ENCODE data around the gene SLC15A5.

SLC15A5 gene

DNA sequence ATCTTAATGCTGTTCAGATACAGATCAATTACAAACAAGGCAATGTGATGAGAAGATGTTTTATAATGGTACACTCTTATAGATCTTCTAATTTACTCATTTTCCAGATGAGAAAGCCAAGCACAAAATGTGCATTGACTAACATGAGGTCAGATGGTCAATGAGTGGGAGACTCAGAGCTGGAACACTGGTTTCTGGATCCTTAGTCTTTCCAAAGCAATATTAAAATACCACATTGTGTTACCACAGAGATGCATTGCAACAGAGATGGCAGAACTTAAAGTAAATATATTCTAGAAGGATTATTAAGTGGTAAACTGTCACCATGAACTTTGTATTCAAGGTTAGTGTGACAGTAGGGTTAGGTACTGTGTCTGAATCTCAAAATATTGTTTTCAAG lies 113.6 kb downstream of the SLC15A5 start:
- no peak for TF ChIP-seq ZNF8 (CRISPR knock-in tag; IDR thresholded peaks at IDR 0.05)
- no peak for TF ChIP-seq ZFP3 (CRISPR knock-in tag; IDR thresholded peaks at IDR 0.05)
- TF ChIP-seq BACH2 (CRISPR knock-in tag; IDR thresholded peaks at IDR 0.05; ENCODE audit: borderline replicate concordance), result no peak
- no peak for TF ChIP-seq ZC3H10 (CRISPR knock-in tag; IDR thresholded peaks at IDR 0.05)
- ATAC-seq, result no peak

DNA sequence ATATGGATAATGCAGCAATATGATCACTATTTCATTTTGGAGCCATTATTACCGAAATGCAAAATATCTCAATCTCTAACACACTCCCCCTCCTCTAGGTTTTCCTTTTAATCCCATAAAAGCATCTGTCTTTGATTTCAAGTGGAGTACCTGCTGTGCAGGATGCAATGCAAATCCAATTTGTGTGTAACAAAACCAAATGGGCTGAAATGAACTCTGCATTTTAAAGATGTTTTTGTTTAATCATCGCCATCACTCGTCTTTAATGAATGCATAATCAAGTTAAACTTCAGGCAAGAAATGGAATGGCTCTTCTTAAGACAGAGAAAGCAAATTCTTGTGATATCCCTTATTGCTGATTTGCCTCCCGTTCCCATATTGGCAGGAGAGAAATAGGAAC lies 114.3 kb downstream of the SLC15A5 start:
- no peak for ATAC-seq
- TF ChIP-seq TOX (CRISPR knock-in tag; IDR thresholded peaks at IDR 0.05; ENCODE audit: borderline replicate concordance) (no peak), CSDC2 (CRISPR knock-in tag; IDR thresholded peaks at IDR 0.05) (no peak), ZC3H10 (CRISPR knock-in tag; IDR thresholded peaks at IDR 0.05) (no peak), ISL1 (CRISPR knock-in tag; IDR thresholded peaks at IDR 0.05) (no peak), ZNF70 (CRISPR knock-in tag; IDR thresholded peaks at IDR 0.05) (no peak), ZFP3 (CRISPR knock-in tag; IDR thresholded peaks at IDR 0.05) (no peak), GLIS3 (CRISPR knock-in tag; IDR thresholded peaks at IDR 0.05) (no peak), RARB (CRISPR knock-in tag; IDR thresholded peaks at IDR 0.05) (no peak), BACH2 (CRISPR knock-in tag; IDR thresholded peaks at IDR 0.05; ENCODE audit: borderline replicate concordance) (no peak), PPARA (CRISPR knock-in tag; IDR thresholded peaks at IDR 0.05; ENCODE audit: borderline replicate concordance) (no peak)
- TF ChIP-seq, protein P1, sequence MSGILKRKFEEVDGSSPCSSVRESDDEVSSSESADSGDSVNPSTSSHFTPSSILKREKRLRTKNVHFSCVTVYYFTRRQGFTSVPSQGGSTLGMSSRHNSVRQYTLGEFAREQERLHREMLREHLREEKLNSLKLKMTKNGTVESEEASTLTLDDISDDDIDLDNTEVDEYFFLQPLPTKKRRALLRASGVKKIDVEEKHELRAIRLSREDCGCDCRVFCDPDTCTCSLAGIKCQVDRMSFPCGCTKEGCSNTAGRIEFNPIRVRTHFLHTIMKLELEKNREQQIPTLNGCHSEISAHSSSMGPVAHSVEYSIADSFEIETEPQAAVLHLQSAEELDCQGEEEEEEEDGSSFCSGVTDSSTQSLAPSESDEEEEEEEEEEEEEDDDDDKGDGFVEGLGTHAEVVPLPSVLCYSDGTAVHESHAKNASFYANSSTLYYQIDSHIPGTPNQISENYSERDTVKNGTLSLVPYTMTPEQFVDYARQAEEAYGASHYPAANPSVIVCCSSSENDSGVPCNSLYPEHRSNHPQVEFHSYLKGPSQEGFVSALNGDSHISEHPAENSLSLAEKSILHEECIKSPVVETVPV (CRISPR knock-in tag; IDR thresholded peaks at IDR 0.05), result no peak
- TF ChIP-seq, protein P2, sequence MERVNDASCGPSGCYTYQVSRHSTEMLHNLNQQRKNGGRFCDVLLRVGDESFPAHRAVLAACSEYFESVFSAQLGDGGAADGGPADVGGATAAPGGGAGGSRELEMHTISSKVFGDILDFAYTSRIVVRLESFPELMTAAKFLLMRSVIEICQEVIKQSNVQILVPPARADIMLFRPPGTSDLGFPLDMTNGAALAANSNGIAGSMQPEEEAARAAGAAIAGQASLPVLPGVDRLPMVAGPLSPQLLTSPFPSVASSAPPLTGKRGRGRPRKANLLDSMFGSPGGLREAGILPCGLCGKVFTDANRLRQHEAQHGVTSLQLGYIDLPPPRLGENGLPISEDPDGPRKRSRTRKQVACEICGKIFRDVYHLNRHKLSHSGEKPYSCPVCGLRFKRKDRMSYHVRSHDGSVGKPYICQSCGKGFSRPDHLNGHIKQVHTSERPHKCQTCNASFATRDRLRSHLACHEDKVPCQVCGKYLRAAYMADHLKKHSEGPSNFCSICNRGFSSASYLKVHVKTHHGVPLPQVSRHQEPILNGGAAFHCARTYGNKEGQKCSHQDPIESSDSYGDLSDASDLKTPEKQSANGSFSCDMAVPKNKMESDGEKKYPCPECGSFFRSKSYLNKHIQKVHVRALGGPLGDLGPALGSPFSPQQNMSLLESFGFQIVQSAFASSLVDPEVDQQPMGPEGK (CRISPR knock-in tag; IDR thresholded peaks at IDR 0.05; ENCODE audit: borderline replicate concordance), result no peak
- TF ChIP-seq, protein P3, sequence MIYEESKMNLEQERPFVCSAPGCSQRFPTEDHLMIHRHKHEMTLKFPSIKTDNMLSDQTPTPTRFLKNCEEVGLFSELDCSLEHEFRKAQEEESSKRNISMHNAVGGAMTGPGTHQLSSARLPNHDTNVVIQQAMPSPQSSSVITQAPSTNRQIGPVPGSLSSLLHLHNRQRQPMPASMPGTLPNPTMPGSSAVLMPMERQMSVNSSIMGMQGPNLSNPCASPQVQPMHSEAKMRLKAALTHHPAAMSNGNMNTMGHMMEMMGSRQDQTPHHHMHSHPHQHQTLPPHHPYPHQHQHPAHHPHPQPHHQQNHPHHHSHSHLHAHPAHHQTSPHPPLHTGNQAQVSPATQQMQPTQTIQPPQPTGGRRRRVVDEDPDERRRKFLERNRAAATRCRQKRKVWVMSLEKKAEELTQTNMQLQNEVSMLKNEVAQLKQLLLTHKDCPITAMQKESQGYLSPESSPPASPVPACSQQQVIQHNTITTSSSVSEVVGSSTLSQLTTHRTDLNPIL (CRISPR knock-in tag; IDR thresholded peaks at IDR 0.05; ENCODE audit: low read depth), result no peak

DNA sequence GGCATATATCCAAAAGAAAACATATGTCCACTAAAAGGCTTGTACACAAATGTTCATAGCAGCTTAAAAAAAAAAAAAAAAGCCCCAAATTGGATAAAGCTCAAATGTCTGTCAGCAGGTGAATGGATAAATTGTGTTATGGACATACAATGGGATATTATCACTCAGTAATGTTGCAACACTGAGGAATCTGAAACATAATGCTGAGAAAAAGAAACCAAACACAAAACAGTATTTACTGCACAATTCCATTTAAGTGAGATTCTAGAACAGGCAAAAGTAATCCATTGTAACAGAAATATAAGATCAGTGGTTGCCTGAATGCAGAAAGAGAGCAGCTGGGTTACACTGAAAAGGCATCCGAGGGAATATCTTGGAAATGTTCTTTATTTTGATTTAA lies 117.9 kb downstream of the SLC15A5 start:
- no peak for TF ChIP-seq RARB (CRISPR knock-in tag; IDR thresholded peaks at IDR 0.05)
- TF ChIP-seq, protein P3 (CRISPR knock-in tag; IDR thresholded peaks at IDR 0.05; ENCODE audit: low read depth), result no peak
- no peak for TF ChIP-seq GLIS3 (CRISPR knock-in tag; IDR thresholded peaks at IDR 0.05)
- no peak for TF ChIP-seq TCF4 (CRISPR knock-in tag; IDR thresholded peaks at IDR 0.05; ENCODE audit: borderline replicate concordance)
- no peak for TF ChIP-seq ARNTL (CRISPR knock-in tag; IDR thresholded peaks at IDR 0.05; ENCODE audit: borderline replicate concordance, low read depth)
- ATAC-seq, result no peak

DNA sequence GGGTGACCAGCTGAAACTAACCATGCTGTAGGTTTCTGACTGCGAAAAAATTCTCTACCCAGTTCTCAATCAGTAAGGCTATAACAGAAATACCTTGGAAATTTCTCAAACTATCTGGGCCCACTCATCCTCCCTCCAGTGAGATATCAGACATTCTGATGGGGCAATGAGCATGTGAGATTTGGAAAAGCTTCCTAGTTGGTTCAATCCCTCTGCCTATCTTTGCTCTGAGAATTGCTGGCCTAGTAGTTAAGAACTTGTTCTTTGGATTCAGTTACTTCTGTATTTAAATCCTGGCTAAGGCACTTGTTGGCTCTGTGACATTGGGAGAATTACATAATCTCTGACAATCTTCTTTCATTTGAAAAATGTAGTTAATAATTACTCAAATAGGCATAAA lies 119.4 kb downstream of the SLC15A5 start:
- ATAC-seq, result no peak
- TF ChIP-seq, protein P4, sequence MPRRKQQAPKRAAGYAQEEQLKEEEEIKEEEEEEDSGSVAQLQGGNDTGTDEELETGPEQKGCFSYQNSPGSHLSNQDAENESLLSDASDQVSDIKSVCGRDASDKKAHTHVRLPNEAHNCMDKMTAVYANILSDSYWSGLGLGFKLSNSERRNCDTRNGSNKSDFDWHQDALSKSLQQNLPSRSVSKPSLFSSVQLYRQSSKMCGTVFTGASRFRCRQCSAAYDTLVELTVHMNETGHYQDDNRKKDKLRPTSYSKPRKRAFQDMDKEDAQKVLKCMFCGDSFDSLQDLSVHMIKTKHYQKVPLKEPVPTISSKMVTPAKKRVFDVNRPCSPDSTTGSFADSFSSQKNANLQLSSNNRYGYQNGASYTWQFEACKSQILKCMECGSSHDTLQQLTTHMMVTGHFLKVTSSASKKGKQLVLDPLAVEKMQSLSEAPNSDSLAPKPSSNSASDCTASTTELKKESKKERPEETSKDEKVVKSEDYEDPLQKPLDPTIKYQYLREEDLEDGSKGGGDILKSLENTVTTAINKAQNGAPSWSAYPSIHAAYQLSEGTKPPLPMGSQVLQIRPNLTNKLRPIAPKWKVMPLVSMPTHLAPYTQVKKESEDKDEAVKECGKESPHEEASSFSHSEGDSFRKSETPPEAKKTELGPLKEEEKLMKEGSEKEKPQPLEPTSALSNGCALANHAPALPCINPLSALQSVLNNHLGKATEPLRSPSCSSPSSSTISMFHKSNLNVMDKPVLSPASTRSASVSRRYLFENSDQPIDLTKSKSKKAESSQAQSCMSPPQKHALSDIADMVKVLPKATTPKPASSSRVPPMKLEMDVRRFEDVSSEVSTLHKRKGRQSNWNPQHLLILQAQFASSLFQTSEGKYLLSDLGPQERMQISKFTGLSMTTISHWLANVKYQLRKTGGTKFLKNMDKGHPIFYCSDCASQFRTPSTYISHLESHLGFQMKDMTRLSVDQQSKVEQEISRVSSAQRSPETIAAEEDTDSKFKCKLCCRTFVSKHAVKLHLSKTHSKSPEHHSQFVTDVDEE (CRISPR knock-in tag; IDR thresholded peaks at IDR 0.05), result no peak
- TF ChIP-seq PPARA (CRISPR knock-in tag; IDR thresholded peaks at IDR 0.05; ENCODE audit: borderline replicate concordance) (no peak), SNAI2 (CRISPR knock-in tag; IDR thresholded peaks at IDR 0.05) (no peak), ISL1 (CRISPR knock-in tag; IDR thresholded peaks at IDR 0.05) (no peak), ZNF565 (CRISPR knock-in tag; conservative IDR thresholded peaks at IDR 0.05; ENCODE audit: low read depth) (no peak), TCF4 (CRISPR knock-in tag; IDR thresholded peaks at IDR 0.05; ENCODE audit: borderline replicate concordance) (no peak), CSDC2 (CRISPR knock-in tag; IDR thresholded peaks at IDR 0.05) (no peak), RARB (CRISPR knock-in tag; IDR thresholded peaks at IDR 0.05) (no peak), OSR1 (CRISPR knock-in tag; IDR thresholded peaks at IDR 0.05) (no peak), ARNTL (CRISPR knock-in tag; IDR thresholded peaks at IDR 0.05; ENCODE audit: borderline replicate concordance, low read depth) (no peak), GLIS3 (CRISPR knock-in tag; IDR thresholded peaks at IDR 0.05) (no peak), ZNF70 (CRISPR knock-in tag; IDR thresholded peaks at IDR 0.05) (no peak), TOX (CRISPR knock-in tag; IDR thresholded peaks at IDR 0.05; ENCODE audit: borderline replicate concordance) (no peak)
- TF ChIP-seq, protein P2 (CRISPR knock-in tag; IDR thresholded peaks at IDR 0.05; ENCODE audit: borderline replicate concordance), result no peak
- TF ChIP-seq, protein P3 (CRISPR knock-in tag; IDR thresholded peaks at IDR 0.05; ENCODE audit: low read depth), result no peak
- TF ChIP-seq, protein P5, sequence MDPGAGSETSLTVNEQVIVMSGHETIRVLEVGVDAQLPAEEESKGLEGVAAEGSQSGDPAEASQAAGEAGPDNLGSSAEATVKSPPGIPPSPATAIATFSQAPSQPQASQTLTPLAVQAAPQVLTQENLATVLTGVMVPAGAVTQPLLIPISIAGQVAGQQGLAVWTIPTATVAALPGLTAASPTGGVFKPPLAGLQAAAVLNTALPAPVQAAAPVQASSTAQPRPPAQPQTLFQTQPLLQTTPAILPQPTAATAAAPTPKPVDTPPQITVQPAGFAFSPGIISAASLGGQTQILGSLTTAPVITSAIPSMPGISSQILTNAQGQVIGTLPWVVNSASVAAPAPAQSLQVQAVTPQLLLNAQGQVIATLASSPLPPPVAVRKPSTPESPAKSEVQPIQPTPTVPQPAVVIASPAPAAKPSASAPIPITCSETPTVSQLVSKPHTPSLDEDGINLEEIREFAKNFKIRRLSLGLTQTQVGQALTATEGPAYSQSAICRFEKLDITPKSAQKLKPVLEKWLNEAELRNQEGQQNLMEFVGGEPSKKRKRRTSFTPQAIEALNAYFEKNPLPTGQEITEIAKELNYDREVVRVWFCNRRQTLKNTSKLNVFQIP (CRISPR knock-in tag; IDR thresholded peaks at IDR 0.05; ENCODE audit: borderline replicate concordance, low read depth), result no peak

Data from SK-N-SH treated with all-trans-retinoic acid at 6 μM for 48 hours (cell line).